Measurements from ENCODE around the gene RSPO4. TPM values are rescaled to one million over a fixed set of nuclear protein-coding genes. Genes with fewer than 3 reads are reported as not detected.

The RSPO4 gene
- total and polyA plus RNA-seq, 2 donors (not counting 1 experiment from before 2014, with no cell fraction given), result not detected

- no peaks in the 10 kb centered on the region for H3K27me3 ChIP-seq (ENCODE audit: control insufficient read depth, insufficient read depth, low read length)
- no peaks in the 10 kb centered on the region for H3K79me2 ChIP-seq (ENCODE audit: control insufficient read depth, insufficient read depth, low read length)
- H2AFZ ChIP-seq (ENCODE audit: low read length), result no peak overlapping the region
- no peaks in the 10 kb centered on the region for H3K4me1 ChIP-seq (ENCODE audit: control insufficient read depth, extremely low read depth, insufficient read depth, low read length)
- no peaks in the 10 kb centered on the region for H3K36me3 ChIP-seq (ENCODE audit: control insufficient read depth, insufficient read depth, low read length)
- no peak for TF ChIP-seq EZH2 (IDR thresholded peaks at IDR 0.05; ENCODE audit: low read length, missing control alignments)
- TF ChIP-seq CTCF (conservative IDR thresholded peaks at IDR 0.05 in 1 of 2, IDR thresholded peaks at IDR 0.05 in 1 of 2; ENCODE audit: low read depth in 1 of 2, low read length in 2 of 2), result no peak
- no peak overlapping the region for H3K4me3 ChIP-seq (replicated peaks in 1 of 4; ENCODE audit: control extremely low read depth in 1 of 4, insufficient read depth in 1 of 4, low read depth in 3 of 4, low read length in 4 of 4)
- no peak for DNase-seq (ENCODE audit: low read depth in 2 of 2)
- no peak overlapping the region for H3K4me2 ChIP-seq (ENCODE audit: extremely low read depth, insufficient read depth, low read length)
- H3K9me3 ChIP-seq (ENCODE audit: control insufficient read depth, insufficient read depth, low read depth, low read length), result no peaks in the 10 kb centered on the region
- no peak overlapping the region for H3K9ac ChIP-seq (ENCODE audit: insufficient read depth, low read length)
- no peak overlapping the region for H3K27ac ChIP-seq (ENCODE audit: insufficient read depth, low read length)
- no peaks in the 10 kb centered on the region for H4K20me1 ChIP-seq (ENCODE audit: control insufficient read depth, extremely low read depth, insufficient read depth, low read length)
Measured at GRCh38 chr20:972256-972655, 29.9 kb downstream of the RSPO4 start.

GRCh38 chr20:971346-971745 is 30.8 kb downstream of the RSPO4 start:
- no peak overlapping the region for H3K9ac ChIP-seq (ENCODE audit: insufficient read depth, low read length)
- H2AFZ ChIP-seq (ENCODE audit: low read length), result no peak overlapping the region
- no peaks in the 10 kb centered on the region for H3K79me2 ChIP-seq (ENCODE audit: control insufficient read depth, insufficient read depth, low read length)
- no peaks in the 10 kb centered on the region for H3K4me1 ChIP-seq (ENCODE audit: control insufficient read depth, extremely low read depth, insufficient read depth, low read length)
- H3K4me2 ChIP-seq (ENCODE audit: extremely low read depth, insufficient read depth, low read length), result no peak overlapping the region
- no peaks in the 10 kb centered on the region for H3K27me3 ChIP-seq (ENCODE audit: control insufficient read depth, insufficient read depth, low read length)
- H3K36me3 ChIP-seq (ENCODE audit: control insufficient read depth, insufficient read depth, low read length), result no peaks in the 10 kb centered on the region
- no peaks in the 10 kb centered on the region for H4K20me1 ChIP-seq (ENCODE audit: control insufficient read depth, extremely low read depth, insufficient read depth, low read length)
- TF ChIP-seq CTCF (conservative IDR thresholded peaks at IDR 0.05 in 1 of 2, IDR thresholded peaks at IDR 0.05 in 1 of 2; ENCODE audit: low read depth in 1 of 2, low read length in 2 of 2) (no peak), EZH2 (IDR thresholded peaks at IDR 0.05; ENCODE audit: low read length, missing control alignments) (no peak)
- DNase-seq (ENCODE audit: low read depth in 2 of 2), result no peak
- H3K27ac ChIP-seq (ENCODE audit: insufficient read depth, low read length), result no peak overlapping the region
- no peak overlapping the region for H3K4me3 ChIP-seq (replicated peaks in 1 of 4; ENCODE audit: control extremely low read depth in 1 of 4, insufficient read depth in 1 of 4, low read depth in 3 of 4, low read length in 4 of 4)
- no peaks in the 10 kb centered on the region for H3K9me3 ChIP-seq (ENCODE audit: control insufficient read depth, insufficient read depth, low read depth, low read length)

GRCh38 chr20:969868-970267 is 32.2 kb downstream of the RSPO4 start:
- Histone ChIP-seq H3K36me3 (ENCODE audit: control insufficient read depth, insufficient read depth, low read length) (no peaks in the 10 kb centered on the region), H3K4me1 (ENCODE audit: control insufficient read depth, extremely low read depth, insufficient read depth, low read length) (no peaks in the 10 kb centered on the region), H3K9me3 (ENCODE audit: control insufficient read depth, insufficient read depth, low read depth, low read length) (no peaks in the 10 kb centered on the region), H3K4me3 (replicated peaks in 1 of 4; ENCODE audit: control extremely low read depth in 1 of 4, insufficient read depth in 1 of 4, low read depth in 3 of 4, low read length in 4 of 4) (no peak overlapping the region), H2AFZ (ENCODE audit: low read length) (no peak overlapping the region), H4K20me1 (ENCODE audit: control insufficient read depth, extremely low read depth, insufficient read depth, low read length) (no peaks in the 10 kb centered on the region), H3K27ac (ENCODE audit: insufficient read depth, low read length) (no peak overlapping the region), H3K27me3 (ENCODE audit: control insufficient read depth, insufficient read depth, low read length) (no peaks in the 10 kb centered on the region), H3K9ac (ENCODE audit: insufficient read depth, low read length) (no peak overlapping the region), H3K4me2 (ENCODE audit: extremely low read depth, insufficient read depth, low read length) (no peak overlapping the region), H3K79me2 (ENCODE audit: control insufficient read depth, insufficient read depth, low read length) (no peaks in the 10 kb centered on the region)
- TF ChIP-seq CTCF (conservative IDR thresholded peaks at IDR 0.05 in 1 of 2, IDR thresholded peaks at IDR 0.05 in 1 of 2; ENCODE audit: low read depth in 1 of 2, low read length in 2 of 2) (no peak), EZH2 (IDR thresholded peaks at IDR 0.05; ENCODE audit: low read length, missing control alignments) (no peak)
- DNase-seq (ENCODE audit: low read depth in 2 of 2), result no peak

All from fibroblast of lung (primary cell).